Tongue (tissue), 2 donors: Measurements from ENCODE around the gene RASAL1. TPM values are rescaled to one million over a fixed set of nuclear protein-coding genes. Genes with fewer than 3 reads are reported as not detected.

ENCODE experiments used
- DNase-seq: peaks from one replicate; pipeline ENCODE4 v3.0.0-alpha.2; 2015
- total RNA-seq: library from RNA; depleted of rRNA; stranded (reverse); fragments of >200 nt; gene quantifications from one replicate; pipeline ENCODE4 v1.2.3, GENCODE V29; 2014

RASAL1 gene, protein sequence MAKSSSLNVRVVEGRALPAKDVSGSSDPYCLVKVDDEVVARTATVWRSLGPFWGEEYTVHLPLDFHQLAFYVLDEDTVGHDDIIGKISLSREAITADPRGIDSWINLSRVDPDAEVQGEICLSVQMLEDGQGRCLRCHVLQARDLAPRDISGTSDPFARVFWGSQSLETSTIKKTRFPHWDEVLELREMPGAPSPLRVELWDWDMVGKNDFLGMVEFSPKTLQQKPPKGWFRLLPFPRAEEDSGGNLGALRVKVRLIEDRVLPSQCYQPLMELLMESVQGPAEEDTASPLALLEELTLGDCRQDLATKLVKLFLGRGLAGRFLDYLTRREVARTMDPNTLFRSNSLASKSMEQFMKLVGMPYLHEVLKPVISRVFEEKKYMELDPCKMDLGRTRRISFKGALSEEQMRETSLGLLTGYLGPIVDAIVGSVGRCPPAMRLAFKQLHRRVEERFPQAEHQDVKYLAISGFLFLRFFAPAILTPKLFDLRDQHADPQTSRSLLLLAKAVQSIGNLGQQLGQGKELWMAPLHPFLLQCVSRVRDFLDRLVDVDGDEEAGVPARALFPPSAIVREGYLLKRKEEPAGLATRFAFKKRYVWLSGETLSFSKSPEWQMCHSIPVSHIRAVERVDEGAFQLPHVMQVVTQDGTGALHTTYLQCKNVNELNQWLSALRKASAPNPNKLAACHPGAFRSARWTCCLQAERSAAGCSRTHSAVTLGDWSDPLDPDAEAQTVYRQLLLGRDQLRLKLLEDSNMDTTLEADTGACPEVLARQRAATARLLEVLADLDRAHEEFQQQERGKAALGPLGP
- 3.8 TPM for total RNA-seq

DNA sequence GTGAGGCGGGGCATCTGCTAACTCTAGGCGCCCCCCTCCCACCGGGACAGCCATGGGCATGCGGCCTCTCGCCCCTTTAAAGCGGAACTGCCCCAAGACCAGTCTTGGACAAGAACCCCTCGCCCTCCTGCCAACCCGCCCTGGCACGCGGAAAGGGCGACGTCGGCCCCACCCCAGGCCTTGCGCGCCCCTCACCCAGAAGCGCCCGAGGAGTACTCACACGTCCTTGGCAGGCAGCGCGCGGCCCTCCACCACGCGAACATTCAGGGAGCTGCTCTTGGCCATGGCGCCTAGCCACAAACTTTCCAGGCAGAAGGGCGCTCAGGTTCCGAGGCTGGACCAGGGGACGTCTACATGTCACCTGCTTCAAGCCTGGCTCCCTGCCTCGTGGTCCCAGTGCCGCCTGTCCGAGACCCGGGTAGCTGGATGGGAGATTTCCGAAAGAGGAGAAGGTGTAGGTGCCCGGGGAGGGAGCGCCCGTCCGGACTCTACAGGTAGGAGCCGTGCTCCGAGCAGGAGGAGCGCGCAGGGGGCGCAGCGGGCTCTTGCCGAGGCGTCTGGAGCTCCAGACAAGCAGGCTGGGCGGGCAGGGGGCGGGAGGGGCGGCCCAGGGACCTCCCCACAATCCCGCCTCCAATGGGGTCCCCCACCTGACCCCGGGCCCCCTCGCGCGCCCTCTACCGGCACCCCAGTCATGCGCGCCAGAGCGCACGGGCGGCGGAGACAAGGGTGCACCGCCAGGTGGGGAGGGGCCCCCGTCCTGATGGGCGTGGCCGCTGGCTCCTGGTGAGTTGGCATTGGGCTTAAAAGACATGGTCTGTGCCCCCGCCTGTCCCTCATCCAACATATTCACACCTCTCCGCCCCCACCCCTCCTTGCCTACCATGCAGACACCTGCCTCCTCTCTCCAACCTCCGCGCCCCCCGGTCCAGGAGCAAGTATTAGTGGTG, at the start of gene RASAL1:
TSS of gene RASAL1 (minus strand) at position 584 of the 950 bp plus-strand sequence. CDS start at position 285, 299 bp downstream.
- peak; percentile 20 for DNase-seq

DNA sequence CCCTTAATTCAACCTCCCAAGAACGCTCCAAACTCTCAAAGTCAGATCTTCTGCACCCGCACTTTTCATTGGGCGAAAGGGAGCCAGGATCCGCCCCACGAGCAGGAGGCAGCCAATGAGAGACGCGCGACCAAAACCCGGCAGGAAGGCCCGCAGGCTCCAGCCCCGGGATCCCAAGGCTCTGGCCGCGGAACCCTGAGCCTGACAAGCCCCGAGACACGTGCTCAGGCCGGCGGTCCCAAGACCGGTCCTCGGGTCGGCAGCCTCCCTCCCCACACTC, 49.3 kb upstream of the RASAL1 start:
- DNase-seq, result peak; percentile 96

DNA sequence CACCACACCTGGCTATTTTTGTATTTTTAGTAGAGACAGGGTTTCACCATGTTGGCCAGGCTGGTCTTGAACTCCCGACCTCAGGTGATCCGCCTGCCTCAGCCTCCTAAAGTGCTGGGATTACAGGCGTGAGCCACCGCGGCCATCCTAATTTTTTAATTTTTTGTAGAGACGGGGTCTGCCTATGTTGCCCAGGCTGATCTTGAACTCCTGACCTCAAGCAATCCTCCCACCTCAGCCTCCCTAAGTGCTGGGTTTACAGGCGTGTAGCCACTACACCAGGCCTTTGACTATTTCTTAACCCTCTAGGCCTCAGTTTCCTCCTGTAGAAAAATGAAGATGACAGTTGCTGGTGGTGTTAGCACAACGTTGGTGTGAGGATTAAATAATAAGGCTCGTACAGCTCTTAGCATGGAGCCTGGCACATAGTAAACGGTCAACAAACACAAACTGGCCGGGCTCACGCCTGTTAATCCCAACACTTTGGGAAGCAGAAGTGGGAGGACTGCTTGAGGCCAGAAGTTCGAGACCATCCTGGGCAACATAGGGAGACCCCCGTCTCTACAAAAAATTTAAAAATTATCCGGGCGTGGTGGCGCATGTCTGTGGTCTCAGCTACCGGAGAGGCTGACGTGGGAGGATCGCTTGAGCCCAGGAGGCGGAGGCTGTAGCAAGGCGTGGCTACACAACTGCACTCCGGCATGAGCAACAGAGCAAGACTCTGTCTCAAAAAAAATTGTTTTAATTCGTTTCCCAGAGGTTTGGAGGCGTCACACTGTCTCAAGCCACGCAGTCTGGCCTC, 48.7 kb upstream of the RASAL1 start:
- DNase-seq, result no peak

DNA sequence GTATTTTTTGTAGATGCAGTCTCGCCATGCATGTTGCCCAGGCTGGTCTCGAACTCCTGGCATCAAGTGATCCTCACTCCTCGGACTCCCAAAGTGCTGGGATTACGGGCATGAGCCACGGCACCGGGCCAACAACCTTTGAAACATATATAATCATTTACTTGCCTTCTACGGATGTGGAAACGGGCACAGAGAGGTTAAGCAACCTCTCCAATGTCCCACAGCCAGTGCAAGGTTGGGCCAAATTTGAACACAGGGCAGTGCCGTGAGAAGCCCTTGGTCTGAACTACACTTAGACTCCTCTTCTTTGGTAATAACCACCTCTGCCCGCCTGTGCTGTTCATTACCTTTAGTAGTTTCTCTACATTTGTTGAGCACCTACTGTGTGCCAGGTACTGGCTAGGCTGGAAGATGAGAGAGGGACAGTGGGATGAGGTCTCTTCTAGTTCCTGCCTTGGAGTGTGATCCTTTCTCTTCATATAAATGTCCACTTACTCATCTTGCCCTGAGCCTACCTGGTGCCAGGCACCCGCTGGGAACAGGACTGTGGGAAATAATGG, 47.5 kb upstream of the RASAL1 start:
- no peak for DNase-seq

DNA sequence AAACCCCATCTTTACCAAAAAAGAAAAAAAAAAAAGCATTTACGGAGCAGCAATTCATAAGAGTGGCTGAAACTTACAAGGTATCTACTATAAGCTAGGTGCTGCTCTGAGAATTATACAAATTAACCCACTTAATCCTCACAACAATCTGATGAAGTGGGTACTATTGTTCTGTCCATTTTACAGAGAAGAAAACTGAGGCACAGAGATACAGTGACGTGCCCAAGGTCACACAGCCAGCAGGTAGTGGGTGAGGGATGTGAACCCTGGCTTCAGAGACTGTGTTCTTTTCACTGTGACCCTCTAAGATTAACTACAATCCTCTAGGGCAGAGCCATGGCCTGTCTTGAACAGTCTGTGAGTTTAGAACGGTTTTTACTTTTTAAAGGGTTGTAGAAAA, 46.4 kb upstream of the RASAL1 start:
- no peak for DNase-seq

DNA sequence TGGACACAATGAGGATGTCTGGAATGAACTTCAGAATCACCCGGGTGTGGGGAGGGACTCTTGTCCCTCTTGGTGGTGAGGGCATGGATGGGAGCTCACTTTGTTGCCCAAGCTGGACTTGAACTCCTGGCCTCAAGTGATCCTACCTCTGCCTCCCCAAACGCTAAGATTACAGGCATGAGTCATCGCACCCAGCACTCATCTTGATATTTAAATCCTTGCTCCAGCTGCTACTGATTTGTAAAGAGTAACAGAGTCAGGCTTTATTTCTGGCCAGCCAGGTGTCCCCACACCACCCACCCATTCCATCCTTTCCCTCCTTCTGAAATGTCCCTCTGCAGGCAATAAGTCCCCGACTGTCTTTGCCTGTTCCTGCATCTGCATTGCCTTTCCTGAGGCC, 44.8 kb upstream of the RASAL1 start:
- DNase-seq, result no peak

DNA sequence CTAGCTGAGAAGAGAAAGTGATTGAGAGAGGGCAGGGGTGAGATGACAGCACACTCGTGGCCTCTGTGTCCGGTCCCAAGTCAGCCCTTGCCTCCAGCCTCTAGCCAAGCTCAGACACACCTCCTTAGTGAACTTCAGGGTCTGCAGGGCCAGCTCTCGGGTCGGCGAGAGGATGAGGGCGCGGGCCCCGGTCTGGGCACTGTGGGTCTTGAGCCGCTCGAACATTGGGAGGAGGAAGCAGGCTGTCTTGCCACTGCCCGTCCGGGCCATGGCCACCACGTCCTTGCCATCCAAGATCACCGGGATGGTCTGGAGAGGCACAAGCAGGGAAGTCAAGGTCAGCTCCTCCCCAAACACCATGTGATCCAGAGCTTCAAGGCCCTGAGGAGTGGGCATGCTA, 43.5 kb upstream of the RASAL1 start:
- DNase-seq, result no peak

DNA sequence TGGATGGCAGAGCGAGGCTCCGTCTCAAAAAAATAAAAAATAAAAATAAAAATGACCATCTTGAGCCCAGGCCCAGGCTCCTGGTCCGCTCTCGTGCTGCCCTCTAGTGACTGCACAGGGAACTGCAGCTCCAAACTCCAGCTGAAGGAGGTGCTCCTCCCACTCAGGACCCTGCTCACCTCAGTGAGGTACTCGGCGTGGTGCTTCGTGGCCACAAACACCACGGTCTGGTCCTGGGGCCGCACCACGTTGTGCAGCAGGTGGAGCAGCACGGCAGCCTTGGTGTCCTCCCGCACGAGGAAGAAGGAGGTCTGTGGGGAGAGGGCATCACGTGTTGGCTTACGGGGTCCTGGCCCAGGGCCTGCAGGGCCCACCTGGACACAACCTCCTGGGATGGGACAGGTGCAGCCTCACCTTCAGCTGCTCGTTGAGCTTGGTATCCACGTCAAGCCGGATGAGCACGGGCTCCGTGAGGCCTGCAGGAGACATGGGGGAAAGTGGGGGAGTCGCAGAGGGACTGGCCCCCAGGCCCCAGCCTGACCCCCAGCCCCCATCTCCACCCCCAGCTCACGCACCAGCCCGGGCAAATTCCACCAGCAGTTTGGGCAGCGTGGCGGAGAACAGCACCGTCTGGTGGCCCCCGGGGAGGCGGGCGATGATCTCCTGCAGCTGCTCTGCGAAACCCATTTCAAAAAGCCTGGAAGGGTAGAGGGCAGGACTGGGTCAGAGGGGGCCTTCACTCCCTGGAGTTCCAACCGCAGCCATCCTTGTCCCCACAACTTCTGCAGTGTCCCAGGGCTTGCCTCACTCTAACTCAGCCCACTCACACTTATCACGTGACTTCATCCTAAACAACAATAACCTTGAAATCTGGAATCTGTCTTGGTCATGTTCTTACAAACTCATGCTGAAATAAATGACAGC, 39.2 kb upstream of the RASAL1 start:
- DNase-seq, result peak; percentile 79

DNA sequence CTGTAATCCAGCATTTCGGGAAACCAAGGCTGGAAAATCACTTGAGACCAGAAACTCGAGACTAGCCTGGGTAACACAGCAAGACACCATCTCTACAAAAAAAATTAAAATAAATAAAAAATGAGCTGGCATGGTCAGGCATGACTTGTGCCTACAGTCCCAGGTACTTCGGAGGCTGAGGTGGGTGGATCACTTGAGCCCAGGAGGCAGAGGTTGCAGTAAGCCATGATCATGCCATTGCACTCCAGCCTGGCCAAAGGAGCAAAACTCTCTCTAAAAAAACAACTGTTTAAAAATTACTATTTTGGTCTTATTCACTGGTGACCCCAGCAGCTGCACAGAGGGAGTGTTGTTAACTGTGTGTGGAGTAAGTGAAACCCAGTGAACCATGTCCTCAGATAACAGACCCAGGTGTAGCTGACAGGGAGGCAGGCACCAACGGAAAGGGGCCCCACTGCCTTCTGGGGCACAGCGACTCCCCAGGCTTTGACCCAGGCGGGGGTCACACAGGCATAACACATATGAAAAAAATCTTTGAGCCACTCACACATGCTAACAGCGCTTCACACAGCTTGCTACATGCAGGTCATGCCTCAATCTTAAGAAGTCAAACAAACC, 37.6 kb upstream of the RASAL1 start:
- no peak for DNase-seq

DNA sequence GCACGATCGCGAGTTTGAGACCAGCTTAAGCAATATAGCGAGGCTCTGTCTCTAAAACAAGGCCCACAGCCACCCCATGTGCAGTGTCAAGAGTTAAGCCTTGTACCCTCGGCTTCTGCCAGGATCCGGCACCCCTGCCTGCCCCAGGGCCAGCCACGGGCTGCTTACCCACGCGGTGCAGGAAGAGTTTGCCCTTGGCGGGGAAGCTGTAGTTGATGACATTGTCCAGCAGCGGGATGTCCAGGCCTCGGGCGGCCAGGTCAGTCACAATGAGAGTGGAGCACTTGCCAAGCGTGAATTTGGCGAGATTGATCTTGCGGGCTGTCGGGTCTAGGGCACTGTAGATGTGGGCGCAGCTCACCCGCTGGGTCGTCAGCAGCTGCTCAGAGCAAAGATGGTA, 36.6 kb upstream of the RASAL1 start:
- no peak for DNase-seq

DNA sequence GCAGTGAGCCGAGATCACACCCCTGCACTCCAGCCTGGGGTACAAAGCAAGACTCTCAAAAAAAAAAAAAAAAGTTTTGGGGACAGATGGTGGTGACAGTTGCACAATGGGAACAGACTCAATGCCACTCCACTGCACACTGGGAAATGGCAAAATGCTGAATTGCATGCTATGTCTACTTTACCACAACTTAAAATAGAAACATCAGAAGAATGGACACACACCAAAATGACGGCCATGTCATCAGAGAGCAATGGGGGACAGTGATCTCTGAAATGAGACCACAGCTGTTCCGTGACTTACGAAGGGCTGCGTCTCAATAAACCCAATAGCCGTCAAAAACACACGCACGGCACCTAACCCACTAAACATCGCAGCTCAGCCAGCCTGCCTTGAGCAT, 36.0 kb upstream of the RASAL1 start:
- no peak for DNase-seq

DNA sequence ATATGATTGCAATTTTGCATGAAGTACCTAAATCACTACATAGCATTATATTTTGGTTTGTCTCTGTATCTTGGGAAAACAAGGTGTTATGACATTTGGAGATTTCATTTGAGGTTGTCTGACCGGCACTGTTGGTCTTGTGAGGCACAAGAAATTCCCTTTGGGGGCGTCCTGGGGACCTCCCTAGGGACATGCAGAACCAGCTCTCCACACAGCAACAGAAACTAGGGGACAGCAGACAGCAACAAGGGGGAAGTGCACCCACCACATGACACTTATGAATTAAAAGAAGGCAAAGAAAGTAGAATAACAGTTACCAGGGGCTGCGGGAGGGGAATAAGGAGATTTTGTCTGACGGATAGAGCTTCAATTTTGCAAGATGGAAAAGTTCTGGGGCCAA, 35.4 kb upstream of the RASAL1 start:
- no peak for DNase-seq

DNA sequence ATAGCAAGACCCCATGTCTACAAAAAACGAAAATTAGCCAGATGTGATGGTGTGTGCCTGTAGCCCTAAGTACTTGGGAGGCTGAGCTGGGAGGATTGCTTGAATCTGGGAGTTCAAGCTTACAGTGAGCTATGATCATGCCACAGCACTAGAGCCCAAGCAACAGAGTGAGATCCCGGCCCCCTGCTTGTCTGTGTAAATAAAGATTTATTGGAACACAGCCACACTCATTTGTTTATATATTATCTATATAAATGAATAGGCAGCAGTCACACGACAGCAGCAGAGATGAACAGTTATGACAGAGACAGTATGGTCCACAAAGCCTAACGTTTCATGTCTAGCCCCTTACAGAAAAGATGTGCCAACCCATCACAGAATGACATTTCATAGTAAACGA, 34.9 kb upstream of the RASAL1 start:
- no peak for DNase-seq

DNA sequence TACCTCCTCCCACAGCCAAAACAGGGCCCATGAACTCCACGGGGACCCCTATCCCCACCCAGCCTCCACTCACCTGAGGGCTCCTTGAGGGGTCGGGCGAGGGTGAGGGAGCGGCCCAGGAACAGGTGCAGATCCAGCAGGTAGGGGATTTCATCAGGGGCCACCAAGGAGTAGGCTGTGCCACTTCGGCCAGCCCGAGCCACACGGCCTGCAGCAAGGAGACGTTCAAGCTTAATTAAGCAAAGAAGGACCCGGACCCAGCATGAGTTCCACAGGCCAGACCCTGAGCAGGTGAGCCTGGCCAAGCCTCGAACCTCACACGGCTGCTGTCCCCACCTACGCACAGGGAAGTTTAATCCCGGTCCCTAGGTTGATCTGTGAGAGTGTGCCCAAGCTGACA, 34.1 kb upstream of the RASAL1 start:
- no peak for DNase-seq

DNA sequence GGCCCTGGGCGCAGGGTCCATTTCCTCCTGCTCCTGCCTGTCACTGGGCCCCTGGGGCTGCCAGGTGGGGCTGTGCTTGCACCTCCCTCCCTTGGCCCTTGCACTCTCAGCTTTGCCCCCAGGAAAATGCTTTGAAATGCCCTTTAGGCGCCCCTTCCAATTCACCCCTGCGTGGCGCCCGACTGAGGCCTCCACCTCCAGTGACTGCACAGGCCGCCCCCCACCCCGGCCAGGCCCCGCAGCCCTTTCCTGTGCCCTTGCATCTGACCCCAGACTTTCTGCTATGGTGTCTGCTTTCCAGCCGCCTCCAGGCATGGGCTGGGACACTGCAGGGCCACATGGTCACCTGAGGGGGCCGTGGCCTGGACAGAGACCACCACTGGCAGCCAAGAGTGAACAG, 32.3 kb upstream of the RASAL1 start:
- no peak for DNase-seq

DNA sequence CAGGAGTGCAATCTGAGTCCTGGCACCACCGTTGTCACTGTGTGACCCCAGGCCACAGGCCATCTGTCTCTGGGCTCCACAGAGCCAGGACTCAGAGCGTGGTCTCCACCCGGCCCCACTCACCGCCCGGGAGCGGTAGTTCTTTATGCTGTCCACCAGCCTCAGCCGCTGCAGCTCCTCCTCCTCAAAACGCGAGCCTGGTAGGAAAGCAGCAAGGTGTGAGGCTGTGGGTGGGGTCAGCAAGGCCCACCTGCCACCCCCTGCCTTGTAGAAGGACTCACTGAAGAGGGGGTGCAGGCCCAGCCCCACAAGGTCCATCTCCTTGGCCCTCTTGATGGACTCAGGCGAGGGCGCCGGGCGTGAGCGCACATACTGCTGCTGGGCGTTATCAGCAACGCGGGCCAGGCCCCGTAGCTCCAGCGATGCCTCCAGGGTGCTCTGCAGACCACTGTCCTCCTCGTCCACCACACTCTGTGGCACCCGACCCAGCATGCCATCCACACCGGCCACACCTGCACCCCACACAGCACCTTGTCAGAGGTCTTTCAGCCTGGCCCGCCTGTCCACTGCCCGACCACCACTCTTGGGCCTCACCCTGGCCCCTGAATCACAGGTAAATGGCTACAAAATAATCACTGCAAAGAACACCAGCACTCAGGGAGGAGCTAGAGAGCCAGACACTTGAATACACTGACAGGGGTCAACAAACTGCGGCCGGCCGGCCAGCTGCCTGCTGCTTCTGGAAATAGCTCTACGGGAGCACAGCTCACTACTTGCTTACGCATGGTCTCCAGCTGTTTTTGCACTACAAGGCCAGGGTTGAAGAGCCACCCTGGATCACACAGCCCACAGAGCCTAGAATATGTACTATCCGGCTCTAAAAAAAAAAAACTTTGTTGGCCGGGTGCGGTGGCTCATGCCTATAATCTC, 30.2 kb upstream of the RASAL1 start:
- DNase-seq, result no peak

DNA sequence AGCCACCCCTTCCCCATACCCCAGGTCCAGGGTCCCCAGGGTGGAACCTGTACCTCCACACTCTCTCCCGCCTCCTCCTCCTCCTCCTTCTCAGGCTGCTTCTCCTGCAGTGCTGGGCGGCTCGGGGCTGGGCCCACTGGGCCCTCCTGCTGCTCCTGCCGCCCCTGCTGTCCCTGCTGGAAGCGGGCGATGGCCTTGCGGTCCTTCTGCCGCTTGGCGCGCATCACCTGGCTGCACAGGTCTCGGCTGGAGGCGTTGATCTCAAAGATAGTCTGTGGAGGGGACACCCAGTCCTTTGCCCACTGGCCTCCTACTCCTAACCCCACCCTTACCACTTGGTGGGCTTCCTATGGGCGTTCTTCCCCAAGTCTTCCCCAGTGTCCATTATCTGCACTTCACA, 28.5 kb upstream of the RASAL1 start:
- no peak for DNase-seq

DNA sequence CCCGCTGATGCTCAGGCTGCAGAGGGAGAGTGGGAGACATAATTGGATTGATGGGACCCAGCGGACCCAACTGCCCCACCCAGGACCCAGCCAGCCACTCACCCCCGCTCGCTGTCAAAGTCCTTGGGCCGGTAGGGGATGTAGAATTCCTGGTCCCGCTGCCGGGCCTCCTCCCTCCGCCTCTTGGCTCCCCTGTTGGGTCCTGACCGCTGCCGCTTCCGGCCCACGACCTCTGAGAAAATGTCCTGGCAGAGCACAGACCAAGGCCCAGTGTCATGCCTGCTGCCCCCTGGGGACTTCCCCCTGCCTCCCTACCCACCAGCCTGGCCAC, 27.4 kb upstream of the RASAL1 start:
- DNase-seq, result no peak
